SK-N-SH treated with all-trans-retinoic acid at 6 μM for 48 hours (cell line): ENCODE results near the gene ZDHHC17.

Experiments used
- ATAC-seq: fragments of 200-7000 bp; cut with Tn5 transposase; 3 replicates; pipeline ENCODE4 v1.9.1; 2020; ENCODE audit warnings: mild to moderate bottlenecking, moderate library complexity
- BACH2 ChIP-seq: fragments of 250-450 bp; sonication (Bioruptor Pico); IDR thresholded peaks from 2 replicates; pipeline ENCODE4 v1.9.0; 2021; ENCODE audit warnings: mild to moderate bottlenecking, borderline replicate concordance
- CREB5 ChIP-seq: fragments of 250-450 bp; sonication (Bioruptor Pico); IDR thresholded peaks from 2 replicates; pipeline ENCODE4 v1.5.1; 2020; ENCODE audit warnings: low read depth, mild to moderate bottlenecking, moderate library complexity
- ESRRG ChIP-seq: fragments of 250-450 bp; sonication (Bioruptor Pico); IDR thresholded peaks from 2 replicates; pipeline ENCODE4 v1.6.1; 2021; ENCODE audit warnings: mild to moderate bottlenecking
- GLIS3 ChIP-seq: fragments of 250-450 bp; sonication (Bioruptor Pico); IDR thresholded peaks from 2 replicates; pipeline ENCODE4 v1.5.0; 2020; ENCODE audit warnings: mild to moderate bottlenecking, moderate library complexity
- ISL1 ChIP-seq: fragments of 250-450 bp; sonication (Bioruptor Pico); IDR thresholded peaks from 2 replicates; pipeline ENCODE4 v2.1.2; 2022; ENCODE audit warnings: mild to moderate bottlenecking, moderate library complexity
- OSR1 ChIP-seq: fragments of 250-450 bp; sonication (Bioruptor Pico); IDR thresholded peaks from 2 replicates; pipeline ENCODE4 v1.8.0; 2022; ENCODE audit warnings: moderate library complexity, mild to moderate bottlenecking, inconsistent platforms
- PATZ1 ChIP-seq: fragments of 250-450 bp; sonication (Bioruptor Pico); IDR thresholded peaks from 2 replicates; pipeline ENCODE4 v1.8.0; 2020; ENCODE audit warnings: mild to moderate bottlenecking, moderate library complexity, borderline replicate concordance
- PPARA ChIP-seq: fragments of 250-450 bp; sonication (Bioruptor Pico); IDR thresholded peaks from 2 replicates; pipeline ENCODE4 v1.5.0; 2020; ENCODE audit warnings: mild to moderate bottlenecking, borderline replicate concordance
- RARB ChIP-seq: fragments of 250-450 bp; sonication (Bioruptor Pico); IDR thresholded peaks from 2 replicates; pipeline ENCODE4 v1.8.0; 2021; ENCODE audit warnings: mild to moderate bottlenecking, moderate library complexity
- SNAI2 ChIP-seq: fragments of 250-450 bp; sonication (Bioruptor Pico); IDR thresholded peaks from 2 replicates; pipeline ENCODE4 v1.5.0; 2020; ENCODE audit warnings: mild to moderate bottlenecking, moderate library complexity
- TCF4 ChIP-seq: fragments of 250-450 bp; sonication (Bioruptor Pico); IDR thresholded peaks from 2 replicates; pipeline ENCODE4 v1.8.0; 2021; ENCODE audit warnings: mild to moderate bottlenecking, moderate library complexity, borderline replicate concordance
- TOX ChIP-seq: fragments of 250-450 bp; sonication (Bioruptor Pico); IDR thresholded peaks from 2 replicates; pipeline ENCODE4 v1.8.0; 2021; ENCODE audit warnings: mild to moderate bottlenecking, moderate library complexity, borderline replicate concordance
- TSHZ2 ChIP-seq: fragments of 250-450 bp; sonication (Bioruptor Pico); IDR thresholded peaks from 2 replicates; pipeline ENCODE4 v1.5.0; 2020; ENCODE audit warnings: mild to moderate bottlenecking, moderate library complexity
- ZFP3 ChIP-seq: fragments of 250-450 bp; sonication (Bioruptor Pico); IDR thresholded peaks from 2 replicates; pipeline ENCODE4 v1.5.0; 2020; ENCODE audit warnings: mild to moderate bottlenecking, moderate library complexity
- ZFP30 ChIP-seq: fragments of 450-650 bp; formaldehyde crosslinking; IDR thresholded peaks from 2 replicates; pipeline ENCODE4 v1.5.0; 2022; ENCODE audit warnings: mild to moderate bottlenecking, moderate library complexity
- ZNF565 ChIP-seq: fragments of 450-650 bp; formaldehyde crosslinking; conservative IDR thresholded peaks from 2 replicates; pipeline ENCODE4 v1.5.0; 2020; ENCODE audit warnings: low read depth, mild to moderate bottlenecking, moderate library complexity
- ZNF70 ChIP-seq: fragments of 450-650 bp; formaldehyde crosslinking; IDR thresholded peaks from 2 replicates; pipeline ENCODE4 v1.5.0; 2020; ENCODE audit warnings: mild to moderate bottlenecking, moderate library complexity

Gene ZDHHC17

GRCh38 chr12:76745343-76745742 lies 18.6 kb upstream of the ZDHHC17 start:
- no peak for ATAC-seq
- TF ChIP-seq BACH2 (CRISPR knock-in tag): no peak
- TF ChIP-seq ZFP30 (CRISPR knock-in tag): no peak
- TF ChIP-seq CREB5 (CRISPR knock-in tag): no peak
- TF ChIP-seq OSR1 (CRISPR knock-in tag): no peak
- TF ChIP-seq GLIS3: no peak
- no peak for TF ChIP-seq ISL1

- TF ChIP-seq PATZ1 (CRISPR knock-in tag): no peak
- TF ChIP-seq ZNF70: no peak
- TF ChIP-seq RARB: no peak
- TF ChIP-seq TCF4: no peak
- no peak for TF ChIP-seq ZNF565 (CRISPR knock-in tag)
Observed at GRCh38 chr12:76746516-76746915, 17.4 kb upstream of the ZDHHC17 start.

GRCh38 chr12:76747245-76747644 lies 16.7 kb upstream of the ZDHHC17 start:
- TF ChIP-seq PATZ1 (CRISPR knock-in tag) (no peak), OSR1 (CRISPR knock-in tag) (no peak), TCF4 (no peak), PPARA (CRISPR knock-in tag) (no peak), ZFP30 (CRISPR knock-in tag) (no peak), ESRRG (CRISPR knock-in tag) (no peak), ZFP3 (CRISPR knock-in tag) (no peak), SNAI2 (no peak), TSHZ2 (CRISPR knock-in tag) (no peak), RARB (no peak), TOX (no peak), CREB5 (CRISPR knock-in tag) (no peak), BACH2 (CRISPR knock-in tag) (no peak)
- TF ChIP-seq, all 23 proteins: peak for 0
- no peak for ATAC-seq

More at GRCh38 chr12:76746516-76746915, 17.4 kb upstream of the ZDHHC17 start:
- no peak for ATAC-seq

GRCh38 chr12:76755829-76756379 lies 8.0 kb upstream of the ZDHHC17 start:
- no peak for ATAC-seq
- TF ChIP-seq SNAI2 (no peak), OSR1 (CRISPR knock-in tag) (no peak)

GRCh38 chr12:76757694-76758093 lies 6.2 kb upstream of the ZDHHC17 start:
- ATAC-seq: no peak
- TF ChIP-seq TSHZ2 (CRISPR knock-in tag): no peak
